Activated naive CD4-positive, alpha-beta T cell treated with Interleukin-2 at 50 U/mL for 16 hours (primary cell): ENCODE results near the gene PSEN1.

Experiments used
- DNase-seq: peaks from one replicate; pipeline ENCODE4 v3.0.0-alpha.2; 2020

The PSEN1 gene

DNA sequence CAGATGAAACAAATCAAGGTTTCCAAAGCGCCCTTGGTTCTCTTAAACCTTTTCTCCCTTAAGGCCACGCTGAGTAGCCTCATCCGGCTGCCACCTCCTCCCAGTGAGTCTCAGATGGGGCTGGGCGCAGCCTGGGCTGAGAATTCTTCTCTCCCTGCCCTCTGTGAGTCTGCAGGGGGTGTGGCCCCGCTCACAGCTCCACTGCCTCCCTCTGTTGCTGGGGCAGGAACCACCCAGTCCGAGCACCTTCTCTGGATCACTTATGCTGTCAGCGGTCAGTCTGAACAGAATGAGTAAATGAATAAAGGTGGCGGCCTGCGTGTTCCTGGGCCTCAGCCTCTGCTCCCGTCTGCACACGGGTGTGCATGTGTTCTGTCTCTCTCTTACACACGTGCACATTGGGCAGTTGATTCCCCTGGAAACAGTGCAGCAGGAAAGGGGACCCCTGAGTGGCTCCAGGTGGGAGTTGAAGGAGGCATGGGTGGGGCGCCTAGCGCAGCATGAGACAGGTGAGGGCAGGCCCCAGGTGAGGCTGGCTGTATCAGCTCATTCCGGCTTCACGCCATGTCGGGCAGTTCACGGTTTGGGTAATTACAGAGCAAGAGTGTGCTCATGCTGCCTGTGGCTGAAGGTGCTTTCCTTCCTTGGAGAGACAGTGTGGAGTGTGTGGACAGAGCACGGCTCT is 105.3 kb downstream of the PSEN1 start:
- DNase-seq = no peak

DNA sequence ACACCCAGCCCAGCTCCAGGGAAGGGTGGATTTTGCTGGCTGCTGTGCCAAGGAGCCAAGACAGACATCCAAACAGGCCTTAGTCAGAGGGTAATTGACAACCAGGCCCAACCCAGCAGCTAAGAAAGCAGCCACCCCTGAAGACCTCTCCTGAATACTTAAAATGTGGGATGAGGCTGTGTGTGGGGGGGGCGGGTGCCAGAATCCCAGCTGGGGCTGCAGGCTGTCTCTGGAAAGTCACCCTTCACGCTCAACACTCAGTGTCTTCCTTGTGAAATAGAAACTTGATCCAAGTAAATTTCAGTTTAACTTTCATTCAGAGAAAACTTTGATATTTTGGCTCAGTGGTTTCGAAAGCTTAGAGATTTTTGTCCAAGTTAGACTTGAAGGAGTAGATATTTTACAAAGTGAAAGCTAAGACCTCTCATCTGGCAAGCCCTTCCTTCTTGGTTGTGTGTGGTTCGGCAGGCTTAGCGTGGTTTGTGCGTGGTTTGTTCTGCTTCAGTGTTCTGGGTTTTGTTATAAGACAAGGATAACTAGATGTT is 106.1 kb downstream of the PSEN1 start:
- DNase-seq = no peak

DNA sequence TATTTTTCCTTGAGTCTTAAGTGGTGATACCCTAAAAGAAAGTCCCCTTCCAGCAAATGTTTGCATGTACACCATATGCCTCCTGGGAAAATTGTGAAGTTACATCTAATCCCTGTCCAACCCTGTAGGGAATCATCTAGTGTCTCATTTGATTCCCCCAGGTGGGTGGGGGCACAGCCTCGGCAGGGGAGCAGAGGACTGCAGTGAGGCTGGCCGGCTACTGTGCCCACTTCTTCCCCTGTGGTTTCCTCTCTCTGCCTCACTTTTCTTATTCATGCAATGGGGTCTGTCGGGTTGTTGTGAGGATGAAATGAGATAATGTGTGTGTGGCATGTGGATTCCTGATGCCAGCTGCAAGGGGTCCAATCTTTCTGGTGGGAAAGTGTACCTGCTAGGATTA is 107.0 kb downstream of the PSEN1 start:
- no peak for DNase-seq

GRCh38 chr14:73243748-73244147 is 107.4 kb downstream of the PSEN1 start:
- DNase-seq = no peak

DNA sequence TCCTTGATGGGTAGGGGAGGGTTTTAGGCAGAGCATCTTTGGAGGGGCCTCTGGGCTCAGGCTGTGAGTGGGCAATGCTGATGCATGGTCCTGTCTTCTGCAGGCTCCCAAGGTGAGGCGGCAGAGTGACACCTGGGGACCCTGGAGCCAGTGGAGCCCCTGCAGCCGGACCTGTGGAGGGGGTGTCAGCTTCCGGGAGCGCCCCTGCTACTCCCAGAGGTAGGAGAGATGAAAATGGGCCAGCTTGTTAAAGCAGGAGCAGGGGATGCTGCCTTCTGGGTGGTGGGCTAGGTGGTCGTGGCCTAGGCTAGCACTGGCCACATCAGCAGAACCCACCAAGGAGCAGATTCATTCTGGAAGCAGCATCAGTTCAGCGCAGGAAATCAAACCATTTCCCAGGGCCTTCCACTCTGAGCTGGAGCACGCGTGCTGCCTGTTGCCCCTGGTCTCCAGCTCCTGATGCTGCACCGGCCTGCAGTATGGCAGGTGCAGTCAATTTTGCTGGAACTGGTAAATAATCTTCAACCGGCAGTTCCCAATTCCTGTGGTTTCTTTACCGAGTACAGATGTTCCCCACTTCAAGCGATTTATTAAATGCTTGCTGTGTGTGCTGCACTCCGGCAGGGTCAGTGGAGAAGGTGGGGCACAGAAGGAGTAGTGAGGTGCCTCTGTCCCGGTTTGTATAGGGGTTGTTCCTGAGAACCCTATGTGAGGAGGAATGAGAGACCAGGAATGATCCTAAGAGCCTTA is 108.4 kb downstream of the PSEN1 start:
- DNase-seq = no peak

GRCh38 chr14:73245480-73246325 is 109.4 kb downstream of the PSEN1 start:
- peak; percentile 48 for DNase-seq

DNA sequence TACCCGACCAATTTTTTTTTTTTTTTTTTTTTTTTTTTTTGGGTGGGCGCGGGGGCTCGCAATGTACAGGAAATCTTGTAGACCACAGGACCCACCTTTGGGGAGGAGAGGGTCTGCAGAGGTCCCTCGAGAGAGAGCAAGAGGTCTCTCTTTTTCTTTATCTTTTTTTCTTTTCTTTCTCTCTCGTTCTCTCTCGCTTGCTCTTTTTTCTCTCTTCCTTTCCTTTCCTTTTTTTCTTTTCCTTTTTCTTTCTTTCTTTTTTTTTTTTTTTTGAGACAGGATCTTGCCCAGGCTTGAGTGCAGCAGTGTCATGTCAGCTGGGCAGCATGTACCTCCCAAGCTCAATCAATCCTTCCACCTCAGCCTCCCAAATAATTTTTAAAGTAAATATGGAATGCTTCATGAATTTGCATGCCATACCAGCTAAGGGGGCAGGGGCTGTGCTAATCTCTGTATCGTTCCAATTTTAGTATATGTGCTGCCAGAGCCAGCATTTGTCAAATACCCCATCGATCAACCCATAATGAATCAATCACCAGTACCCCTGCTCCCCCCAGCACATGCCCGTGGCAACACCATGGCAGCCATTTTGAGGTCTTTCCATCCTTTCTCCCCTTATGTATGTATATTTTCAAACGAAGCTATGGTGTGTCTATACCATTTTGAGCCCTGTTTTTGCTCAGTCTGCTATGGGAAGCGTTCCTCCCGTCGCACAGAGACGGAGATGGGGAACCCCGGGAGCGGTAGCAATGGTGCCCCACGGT is 110.3 kb downstream of the PSEN1 start:
- DNase-seq = no peak

- no peak for DNase-seq
Measured at GRCh38 chr14:73248108-73248868, 112.0 kb downstream of the PSEN1 start.

GRCh38 chr14:73249108-73249507 is 112.8 kb downstream of the PSEN1 start:
- no peak for DNase-seq

DNA sequence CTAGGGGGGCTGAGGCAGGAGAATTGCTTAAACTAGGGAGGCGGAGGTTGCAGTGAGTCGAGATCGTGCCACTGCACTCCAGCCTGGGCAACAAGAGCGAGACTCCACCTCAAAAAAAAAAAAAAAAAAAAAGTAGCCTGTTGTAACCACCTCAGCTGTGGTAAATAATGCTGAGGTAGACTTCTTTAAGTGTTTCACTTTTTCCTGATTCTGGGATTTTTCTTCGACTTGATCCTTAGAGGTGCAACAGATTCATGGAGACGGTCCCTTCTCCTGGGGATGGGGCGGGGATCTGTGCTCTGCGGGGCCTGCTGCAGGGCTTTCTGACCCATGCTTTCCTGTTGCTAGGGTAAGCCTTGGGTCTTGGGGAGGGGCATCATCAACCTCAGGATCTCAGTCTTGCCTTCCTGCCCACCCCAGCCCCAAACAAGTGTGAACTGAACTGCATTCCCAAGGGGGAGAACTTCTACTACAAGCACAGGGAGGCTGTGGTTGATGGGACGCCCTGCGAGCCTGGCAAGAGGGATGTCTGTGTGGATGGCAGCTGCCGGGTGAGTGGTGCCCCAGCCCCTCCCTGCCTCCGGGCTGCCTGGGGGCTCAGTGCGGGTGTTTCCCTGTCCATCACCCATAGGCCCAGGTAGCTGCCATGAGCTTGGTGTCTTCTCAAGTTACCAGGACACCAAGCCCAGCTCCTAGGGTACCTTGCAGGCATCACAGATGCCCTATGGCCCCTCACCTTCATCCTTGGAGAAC is 113.4 kb downstream of the PSEN1 start:
- no peak for DNase-seq

DNA sequence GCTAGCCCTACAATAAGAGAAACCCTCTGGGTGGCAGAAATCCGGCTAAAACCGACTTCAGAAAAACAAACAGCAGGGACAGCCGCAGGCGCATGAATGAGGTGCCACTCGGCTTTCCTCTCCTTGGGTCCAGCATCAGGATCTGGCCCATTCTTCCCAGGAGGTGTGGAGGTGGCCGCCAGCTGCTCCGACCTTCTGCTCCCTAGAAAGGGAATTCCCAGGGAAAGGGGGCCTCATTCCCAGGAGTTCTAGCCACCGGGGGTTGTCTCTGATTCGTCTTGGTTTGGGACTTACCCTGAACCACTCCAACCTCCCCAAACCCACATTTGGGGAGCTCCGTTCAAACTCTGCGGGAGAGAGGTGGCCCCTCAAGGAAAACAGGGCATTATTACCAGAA is 114.0 kb downstream of the PSEN1 start:
- DNase-seq = no peak

GRCh38 chr14:73250781-73251500 is 114.6 kb downstream of the PSEN1 start:
- DNase-seq = no peak

DNA sequence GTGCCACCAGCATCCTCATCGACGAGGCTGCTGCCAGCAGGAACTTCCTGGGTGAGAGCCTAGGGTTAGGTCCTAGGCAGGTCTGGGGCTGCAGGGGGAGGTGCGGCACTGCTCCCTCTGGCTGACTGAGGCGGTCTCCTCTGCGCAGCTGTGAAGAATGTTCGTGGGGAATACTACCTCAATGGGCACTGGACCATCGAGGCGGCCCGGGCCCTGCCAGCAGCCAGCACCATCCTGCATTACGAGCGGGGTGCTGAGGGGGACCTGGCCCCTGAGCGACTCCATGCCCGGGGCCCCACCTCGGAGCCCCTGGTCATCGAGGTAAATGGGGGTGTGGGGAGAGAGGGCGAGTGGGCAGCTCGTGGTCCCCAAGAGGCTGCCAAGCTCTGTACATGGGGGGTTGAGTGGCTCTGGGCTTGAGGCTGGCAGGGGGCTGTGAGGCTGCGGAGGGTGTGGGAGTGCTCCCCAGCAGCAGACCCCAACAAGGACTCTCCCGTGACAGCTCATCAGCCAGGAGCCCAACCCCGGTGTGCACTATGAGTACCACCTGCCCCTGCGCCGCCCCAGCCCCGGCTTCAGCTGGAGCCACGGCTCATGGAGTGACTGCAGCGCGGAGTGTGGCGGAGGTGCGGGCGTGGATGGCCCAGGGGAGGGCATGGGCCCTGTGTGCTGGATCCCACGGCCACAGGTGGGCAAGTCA is 115.4 kb downstream of the PSEN1 start:
- DNase-seq = no peak

GRCh38 chr14:73252491-73253322 is 116.4 kb downstream of the PSEN1 start:
- DNase-seq = no peak

- DNase-seq = no peak
Measured at GRCh38 chr14:73253323-73253610, 117.0 kb downstream of the PSEN1 start.

GRCh38 chr14:73253721-73254120 is 117.4 kb downstream of the PSEN1 start:
- no peak for DNase-seq

GRCh38 chr14:73254247-73255004 is 118.1 kb downstream of the PSEN1 start:
- DNase-seq = no peak

GRCh38 chr14:73255005-73255400 is 118.7 kb downstream of the PSEN1 start:
- DNase-seq = no peak
